Hindlimb muscle (tissue), 1 donor: Measurements from ENCODE around the gene GHRHR. TPM values are rescaled to one million over a fixed set of nuclear protein-coding genes. Genes with fewer than 3 reads are reported as not detected.

Source experiments
- DNase-seq: peaks from one replicate; pipeline ENCODE4 v3.0.0-alpha.2; 2013
- polyA plus RNA-seq: library from polyadenylated mRNA; unstranded; fragments of 120-200 nt; gene quantifications from one replicate; pipeline ENCODE4 v1.2.1, GENCODE V29; 2013; ENCODE audit not compliant: insufficient read length

Gene GHRHR
- polyA plus RNA-seq, 1 donor = 0.58 TPM

DNA sequence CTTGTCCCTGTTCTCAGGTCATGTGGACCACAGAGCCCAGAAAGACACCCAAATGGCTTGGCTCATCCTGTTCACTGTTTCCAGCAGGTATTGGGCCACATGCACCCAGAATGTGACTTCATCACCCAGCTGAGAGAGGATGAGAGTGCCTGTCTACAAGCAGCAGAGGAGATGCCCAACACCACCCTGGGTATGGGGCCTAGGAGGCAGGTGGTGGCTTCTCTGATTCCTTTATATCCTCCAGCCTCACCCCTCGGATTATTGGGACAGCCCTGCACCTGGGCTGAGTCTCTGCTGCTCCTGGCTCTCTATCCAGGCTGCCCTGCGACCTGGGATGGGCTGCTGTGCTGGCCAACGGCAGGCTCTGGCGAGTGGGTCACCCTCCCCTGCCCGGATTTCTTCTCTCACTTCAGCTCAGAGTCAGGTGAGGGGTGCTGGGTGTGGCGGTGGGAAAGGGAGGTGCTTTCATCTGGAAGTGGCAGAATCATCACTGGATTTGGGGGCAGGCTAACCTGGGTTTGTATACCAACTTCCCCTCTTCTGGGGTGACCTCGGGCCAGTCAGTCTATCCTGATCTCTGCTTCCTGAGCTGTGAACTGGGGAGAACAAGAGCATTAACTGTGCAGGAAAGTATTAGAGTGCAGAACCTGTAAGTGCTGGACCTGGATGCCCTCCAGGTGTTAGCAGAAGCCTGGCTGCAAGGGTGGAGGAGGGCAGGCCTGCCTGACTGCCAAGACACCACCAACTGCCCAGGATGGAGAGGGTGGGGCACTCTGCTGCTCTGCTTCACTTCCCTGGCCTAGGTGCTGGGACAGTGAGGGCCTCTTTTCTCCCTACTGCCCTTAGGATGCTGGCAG is 5.2 kb downstream of the GHRHR start:
- no peak for DNase-seq

DNA sequence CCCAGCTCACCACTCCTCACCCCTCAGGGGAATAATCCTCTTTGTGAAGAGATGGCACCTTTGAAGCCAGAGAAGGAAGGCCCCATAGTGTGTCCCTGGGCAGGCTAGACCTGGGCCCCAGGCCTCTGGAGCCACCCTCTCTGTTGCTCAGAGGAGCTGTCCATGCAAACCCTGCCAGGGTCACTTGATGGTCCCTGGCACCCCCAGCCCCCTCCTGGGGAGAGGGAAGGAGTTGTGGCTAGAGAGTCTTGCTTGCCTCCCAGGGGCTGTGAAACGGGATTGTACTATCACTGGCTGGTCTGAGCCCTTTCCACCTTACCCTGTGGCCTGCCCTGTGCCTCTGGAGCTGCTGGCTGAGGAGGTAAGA is 5.8 kb downstream of the GHRHR start:
- DNase-seq = no peak

DNA sequence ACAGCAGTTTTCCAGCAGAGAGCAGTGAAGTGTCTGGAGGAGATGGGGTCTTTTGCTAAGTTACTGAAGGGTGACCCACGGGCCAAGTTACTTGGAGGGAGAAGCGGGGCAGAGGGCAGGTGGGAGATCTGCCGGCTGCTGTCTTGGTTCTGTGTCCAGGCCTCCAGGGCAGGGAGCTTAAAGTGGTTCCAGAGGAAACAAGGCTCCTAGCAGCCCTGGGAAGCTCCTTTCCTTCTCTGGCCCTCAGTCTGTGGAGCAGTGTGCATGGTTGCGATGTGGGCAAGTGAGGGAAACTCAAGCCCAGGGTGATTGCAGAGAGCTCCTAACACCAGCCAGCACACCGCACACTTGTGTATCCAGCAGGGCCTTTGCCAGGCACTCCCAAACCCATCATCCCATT is 6.3 kb downstream of the GHRHR start:
- DNase-seq = no peak

DNA sequence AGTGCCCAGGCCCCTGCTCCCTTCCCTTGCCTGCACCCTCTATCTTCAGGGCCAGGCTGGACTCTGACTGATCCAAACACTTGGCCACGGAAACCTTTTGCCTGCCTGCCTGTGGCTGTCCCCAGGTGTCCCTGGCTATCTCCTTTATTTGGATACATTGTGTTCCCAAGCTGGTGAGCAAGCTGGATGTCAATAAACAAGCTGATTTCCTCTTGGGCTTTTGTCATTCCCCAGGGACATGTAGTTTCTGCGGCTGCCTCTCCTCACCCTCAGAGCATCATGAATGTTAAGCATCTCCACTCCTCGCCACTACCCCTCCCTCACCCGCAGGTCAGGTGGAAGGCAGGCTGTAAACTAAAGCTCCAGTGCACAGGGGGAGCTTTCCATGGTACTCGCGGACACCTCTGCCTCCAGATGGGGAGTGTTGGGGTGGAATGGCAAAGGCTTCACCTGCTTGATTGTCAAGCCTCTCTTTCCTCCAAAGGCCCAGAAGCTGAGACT is 6.9 kb downstream of the GHRHR start:
- no peak for DNase-seq

- no peak for DNase-seq
Measured at GRCh38 chr7:30971440-30971839, 7.7 kb downstream of the GHRHR start.

DNA sequence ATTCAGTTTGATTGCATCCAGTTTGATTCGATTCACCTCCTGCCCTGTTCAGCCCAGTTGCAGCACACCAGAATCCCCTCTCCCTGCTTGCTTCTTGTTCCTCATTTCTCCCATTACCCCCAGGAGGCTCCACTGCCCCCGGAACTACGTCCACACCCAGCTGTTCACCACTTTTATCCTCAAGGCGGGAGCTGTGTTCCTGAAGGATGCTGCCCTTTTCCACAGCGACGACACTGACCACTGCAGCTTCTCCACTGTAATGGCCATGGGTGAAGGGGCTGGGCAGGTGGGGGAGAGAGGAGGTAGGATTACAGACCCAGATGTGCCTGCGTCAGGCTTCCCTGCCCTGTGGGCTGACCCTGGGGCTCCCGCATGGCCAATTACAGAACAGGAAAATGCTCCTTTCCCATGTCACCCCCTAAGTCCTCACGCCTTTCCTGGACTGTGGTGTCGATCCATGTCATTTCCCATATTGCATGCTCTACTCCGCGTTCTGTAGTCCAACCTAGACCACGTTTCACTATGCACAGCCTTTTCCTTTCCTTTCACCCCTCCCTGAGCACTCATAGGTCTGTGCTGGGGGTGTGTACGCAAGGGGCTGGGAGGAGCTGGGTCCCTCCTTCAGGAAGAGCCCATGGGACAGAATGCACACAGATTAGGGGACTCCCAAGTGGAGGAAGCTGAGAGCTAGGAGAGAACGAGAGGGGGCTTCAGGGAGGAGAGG is 8.2 kb downstream of the GHRHR start:
- DNase-seq = no peak

- DNase-seq = no peak
Measured at GRCh38 chr7:30973292-30973691, 9.5 kb downstream of the GHRHR start.

- no peak for DNase-seq
Measured at GRCh38 chr7:30973791-30974604, 10.2 kb downstream of the GHRHR start.

GRCh38 chr7:30974605-30975255 is 11.0 kb downstream of the GHRHR start:
- DNase-seq = peak; percentile 48

DNA sequence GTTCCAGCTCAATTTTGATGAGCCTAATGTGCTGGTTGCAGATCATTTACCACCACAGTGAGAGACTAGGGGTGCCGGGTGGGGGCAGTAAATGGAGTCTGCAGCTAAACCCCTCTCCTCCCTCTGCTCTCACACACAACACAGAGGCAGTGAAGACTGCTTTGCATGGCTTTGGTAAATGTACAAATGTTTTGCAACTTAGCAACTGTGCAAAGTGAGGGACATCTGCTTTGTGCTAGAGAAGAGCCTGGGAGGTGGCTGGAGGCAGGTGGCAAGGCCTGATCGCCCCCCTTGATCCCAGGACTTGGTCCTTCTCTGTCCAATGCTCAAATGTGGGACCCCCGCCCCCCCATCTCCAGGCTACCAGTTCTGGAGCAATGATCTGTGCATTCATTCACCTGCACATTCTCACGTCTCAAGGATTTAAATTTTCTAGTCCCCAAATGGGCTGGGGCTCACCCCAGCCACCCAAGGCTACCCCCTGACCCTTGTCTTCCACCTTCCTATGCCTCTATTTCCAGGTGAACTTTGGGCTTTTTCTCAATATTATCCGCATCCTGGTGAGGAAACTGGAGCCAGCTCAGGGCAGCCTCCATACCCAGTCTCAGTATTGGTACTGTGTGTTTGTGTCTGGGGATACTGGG is 11.6 kb downstream of the GHRHR start:
- DNase-seq = no peak

DNA sequence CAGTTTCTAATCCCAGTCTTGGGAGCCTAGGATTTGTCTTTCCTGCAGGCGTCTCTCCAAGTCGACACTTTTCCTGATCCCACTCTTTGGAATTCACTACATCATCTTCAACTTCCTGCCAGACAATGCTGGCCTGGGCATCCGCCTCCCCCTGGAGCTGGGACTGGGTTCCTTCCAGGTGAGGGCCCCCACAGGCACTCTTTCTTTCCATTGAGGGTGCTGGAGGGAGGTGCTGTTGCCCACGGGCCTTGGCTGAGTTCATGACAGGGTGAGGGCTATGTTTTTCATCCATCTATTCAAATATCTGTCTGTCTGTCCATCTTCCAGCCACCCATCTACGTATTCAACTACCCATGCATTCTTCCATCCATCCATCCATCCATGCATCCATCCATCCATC is 12.6 kb downstream of the GHRHR start:
- no peak for DNase-seq

DNA sequence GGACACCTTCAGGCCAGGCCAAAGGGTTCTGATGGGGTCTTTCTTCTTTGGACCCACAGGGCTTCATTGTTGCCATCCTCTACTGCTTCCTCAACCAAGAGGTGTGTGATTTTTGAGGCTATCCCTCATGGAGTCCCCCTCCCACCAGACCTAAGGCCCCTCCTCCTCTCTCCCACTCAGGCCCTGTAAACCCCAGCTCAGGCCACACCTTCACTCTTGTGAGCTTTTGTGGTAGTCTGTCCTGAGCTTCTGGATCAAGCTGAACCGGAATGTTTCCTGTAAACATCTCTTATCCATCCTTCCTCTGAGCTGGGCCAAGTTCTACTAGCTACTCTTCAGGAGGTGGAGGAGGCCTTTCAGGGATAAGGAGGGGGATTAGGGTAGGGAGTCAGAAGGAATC is 13.5 kb downstream of the GHRHR start:
- DNase-seq = no peak

DNA sequence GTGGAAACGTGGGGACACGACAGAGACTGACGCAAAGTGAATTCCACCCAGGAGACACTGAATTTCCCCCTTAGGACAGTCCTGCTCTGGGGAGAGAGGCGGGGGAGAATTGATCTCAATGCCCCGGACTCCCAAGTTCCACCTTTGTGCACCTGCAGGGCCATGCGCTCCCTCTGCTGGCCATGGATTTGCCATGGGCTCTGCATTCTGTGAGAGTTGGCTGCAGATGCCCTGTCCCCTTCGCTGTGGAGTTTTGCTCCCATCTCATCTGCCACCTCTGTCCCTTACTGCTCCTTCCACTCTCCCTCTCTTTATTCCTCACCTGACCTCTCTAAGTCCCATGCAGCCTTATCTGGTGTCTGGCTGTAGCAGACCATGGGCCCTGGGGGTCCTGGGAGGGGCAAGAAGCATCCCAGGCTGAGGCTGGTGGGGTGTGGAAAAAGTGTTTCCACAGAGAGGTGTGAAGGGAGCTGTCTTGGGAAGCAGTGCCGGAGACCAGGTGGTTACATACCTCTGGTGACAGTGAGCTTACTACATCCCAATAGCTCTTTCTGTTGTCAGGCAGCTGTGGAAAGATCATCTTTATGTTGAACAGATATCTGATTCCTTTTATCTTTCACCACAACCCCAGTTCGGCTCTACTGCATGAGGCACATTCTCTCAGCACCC is 14.3 kb downstream of the GHRHR start:
- no peak for DNase-seq

DNA sequence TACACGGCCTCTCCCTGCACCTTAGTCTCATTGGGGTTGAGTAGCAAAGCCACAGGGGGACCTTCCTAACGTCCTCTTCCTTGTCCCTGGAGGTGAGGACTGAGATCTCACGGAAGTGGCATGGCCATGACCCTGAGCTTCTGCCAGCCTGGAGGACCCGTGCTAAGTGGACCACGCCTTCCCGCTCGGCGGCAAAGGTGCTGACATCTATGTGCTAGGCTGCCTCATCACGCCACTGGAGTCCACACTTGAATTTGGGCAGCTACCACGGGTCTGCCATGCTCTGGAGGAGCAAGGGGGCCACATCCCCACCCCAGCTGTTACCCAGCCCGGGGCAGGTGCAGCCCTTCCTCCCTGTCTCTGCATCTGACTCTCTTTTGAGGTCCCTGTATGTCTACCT is 15.3 kb downstream of the GHRHR start:
- DNase-seq = no peak

- DNase-seq = no peak
Measured at GRCh38 chr7:30980194-30980593, 16.4 kb downstream of the GHRHR start.

- DNase-seq = no peak
Measured at GRCh38 chr7:30980751-30981150, 17.0 kb downstream of the GHRHR start.

DNA sequence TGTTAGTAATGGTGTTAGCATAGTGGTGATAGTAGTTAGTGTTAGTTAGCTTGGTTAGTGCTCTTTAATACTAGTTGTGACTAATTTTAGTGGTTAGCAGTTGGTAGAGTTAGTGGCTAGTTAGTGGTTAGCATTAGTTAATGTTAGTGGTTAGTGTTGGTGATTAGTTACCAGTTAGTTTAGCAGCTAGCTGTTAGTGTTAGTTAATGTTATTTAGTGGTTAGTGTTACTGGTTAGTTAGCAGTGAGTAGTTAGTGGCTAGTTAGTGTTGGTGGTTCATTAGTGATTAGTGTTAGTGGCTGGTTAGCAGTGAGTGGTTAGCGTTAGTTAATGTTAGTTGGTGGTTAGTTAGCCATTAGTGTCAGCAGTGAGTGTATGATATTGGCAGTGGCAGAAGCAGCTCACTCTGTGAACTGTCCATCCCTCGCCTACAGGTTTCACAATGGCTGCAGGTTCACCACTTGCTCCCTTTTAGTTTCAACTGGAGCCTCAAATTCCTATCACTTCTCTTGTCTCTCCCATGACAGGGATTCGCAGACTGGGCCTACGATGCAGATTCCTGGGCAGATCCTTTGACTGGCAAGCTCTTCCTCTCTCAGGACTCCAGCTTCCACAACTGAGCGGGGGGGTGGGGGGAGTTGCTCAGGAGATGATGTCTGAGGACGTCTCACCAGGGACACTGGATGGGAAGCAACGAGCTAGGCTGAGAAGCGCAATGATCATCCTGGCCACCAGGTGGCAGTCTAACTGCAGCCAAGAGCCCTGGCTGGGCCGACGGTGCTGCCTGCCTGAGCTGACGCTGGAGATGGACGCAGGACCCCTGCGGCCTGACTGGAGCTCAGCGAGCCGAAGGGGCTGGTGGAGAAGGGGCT is 19.5 kb downstream of the GHRHR start:
- peak; percentile 90 for DNase-seq

DNA sequence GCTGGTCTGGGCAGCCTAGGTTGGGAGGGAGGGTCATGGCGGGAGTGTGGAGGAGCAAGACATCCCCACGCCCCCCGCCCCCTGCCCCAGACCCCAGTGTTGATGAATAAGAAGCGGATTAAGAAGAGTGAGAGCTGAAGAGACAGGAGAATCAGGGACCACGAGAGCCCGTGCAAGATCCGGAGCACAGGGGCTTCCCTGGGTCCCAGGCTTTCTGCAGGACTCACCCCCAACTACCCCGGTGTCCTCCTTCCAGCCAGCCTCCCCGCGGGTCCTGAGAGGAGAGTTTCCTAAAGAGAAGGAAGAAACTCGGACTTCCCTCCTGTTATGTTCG is 20.1 kb downstream of the GHRHR start:
- no peak for DNase-seq

- no peak for DNase-seq
Measured at GRCh38 chr7:30984359-30985107, 20.8 kb downstream of the GHRHR start.

GRCh38 chr7:30985756-30986155 is 22.0 kb downstream of the GHRHR start:
- DNase-seq = no peak
